DOHH2 (cell line): ENCODE data around the gene PTCH1.

Experiments used
- H3F3A ChIP-seq: fragments of 200-600 bp; sonication (generic), shearing (Covaris generic); 2 replicates; pipeline ENCODE4 v1.6.0; 2016; ENCODE audit warnings: antibody characterized with exemption, mild to moderate bottlenecking; ENCODE audit not compliant: control insufficient read depth, insufficient read depth
- H3K27ac ChIP-seq: fragments of 200-600 bp; sonication (generic); 2 replicates; pipeline ENCODE4 v1.5.1; 2014; ENCODE audit warnings: low read depth, mild to moderate bottlenecking, low read length, moderate library complexity
- H3K27me3 ChIP-seq: fragments of 200-600 bp; sonication (generic); 2 replicates; pipeline ENCODE4 v1.6.1; 2014; ENCODE audit warnings: mild to moderate bottlenecking, low read length, mixed read lengths; ENCODE audit not compliant: control insufficient read depth
- H3K36me3 ChIP-seq: fragments of 200-600 bp; sonication (generic); 2 replicates; pipeline ENCODE4 v1.6.1; 2014; ENCODE audit warnings: mild to moderate bottlenecking, low read length, moderate library complexity, mixed read lengths; ENCODE audit not compliant: control insufficient read depth
- H3K4me1 ChIP-seq: fragments of 200-600 bp; sonication (generic); 2 replicates; pipeline ENCODE4 v1.6.1; 2014; ENCODE audit warnings: mild to moderate bottlenecking, low read length, mixed read lengths; ENCODE audit not compliant: control insufficient read depth
- H3K4me2 ChIP-seq: fragments of 200-600 bp; sonication (generic); 2 replicates; pipeline ENCODE4 v1.6.0; 2014; ENCODE audit warnings: mild to moderate bottlenecking, low read length, moderate library complexity
- H3K4me3 ChIP-seq: fragments of 200-600 bp; sonication (generic); 2 replicates; pipeline ENCODE4 v1.5.1; 2014; ENCODE audit warnings: mild to moderate bottlenecking, low read length, mixed read lengths
- H3K79me2 ChIP-seq: fragments of 200-600 bp; sonication (generic); 2 replicates; pipeline ENCODE4 v1.6.1; 2014; ENCODE audit warnings: mild to moderate bottlenecking, low read length, mixed read lengths; ENCODE audit not compliant: control insufficient read depth
- H3K9me2 ChIP-seq: fragments of 200-600 bp; sonication (generic); replicated peaks from 2 replicates; pipeline ENCODE4 v1.6.1; 2014; ENCODE audit warnings: mild to moderate bottlenecking, low read length, mixed read lengths; ENCODE audit not compliant: control insufficient read depth
- H3K9me3 ChIP-seq: fragments of 200-600 bp; sonication (generic); 2 replicates; pipeline ENCODE4 v1.6.1; 2014; ENCODE audit warnings: antibody characterized with exemption, low read length, mixed read lengths; ENCODE audit not compliant: control insufficient read depth, insufficient read depth
- H4K20me1 ChIP-seq: fragments of 200-600 bp; sonication (generic); 2 replicates; pipeline ENCODE4 v1.6.0; 2014; ENCODE audit warnings: low read depth, mild to moderate bottlenecking, antibody characterized with exemption, low read length, moderate library complexity; ENCODE audit not compliant: control insufficient read depth, insufficient read depth
- CTCF ChIP-seq: fragments of 200-600 bp; sonication (generic); IDR thresholded peaks from one replicate; pipeline ENCODE4 v1.5.1; 2014; ENCODE audit warnings: antibody characterized with exemption, mild to moderate bottlenecking, low read depth, low read length; ENCODE audit not compliant: poor library complexity, severe bottlenecking
- EZH2phosphoT487 ChIP-seq: fragments of 200-600 bp; sonication (generic); IDR thresholded peaks from 2 replicates; pipeline ENCODE4 v1.6.1; 2017; ENCODE audit warnings: borderline replicate concordance, mild to moderate bottlenecking, antibody characterized with exemption, low read length, moderate library complexity, mixed read lengths

Gene PTCH1

GRCh38 chr9:95433096-95433819 lies 83.5 kb downstream of the PTCH1 start:
- Histone ChIP-seq H3K4me2 (no peak overlapping the region), H3K9me3 (peaks cover 16% of the 10 kb centered on the region), H3F3A (no peaks in the 10 kb centered on the region; the same call in 1 of the 2 replicates), H3K4me3 (no peak overlapping the region), H3K27ac (no peak overlapping the region), H3K36me3 (no peaks in the 10 kb centered on the region), H3K4me1 (peaks cover 3% of the 10 kb centered on the region; the same call in 1 of the 2 replicates), H4K20me1 (no peaks in the 10 kb centered on the region), H3K9me2 (no peaks in the 10 kb centered on the region), H3K79me2 (no peaks in the 10 kb centered on the region), H3K27me3 (no peaks in the 10 kb centered on the region)
- TF ChIP-seq EZH2phosphoT487 (no peak), CTCF (no peak)

GRCh38 chr9:95431286-95431685 lies 85.5 kb downstream of the PTCH1 start:
- H3F3A ChIP-seq = peaks cover 2% of the 10 kb centered on the region; the same call in 1 of the 2 replicates
- no peak overlapping the region for H3K4me3 ChIP-seq
- TF ChIP-seq CTCF = no peak
- TF ChIP-seq EZH2phosphoT487 = no peak
- peaks cover 10% of the 10 kb centered on the region for H3K4me1 ChIP-seq
- no peaks in the 10 kb centered on the region for H3K36me3 ChIP-seq
- no peaks in the 10 kb centered on the region for H3K79me2 ChIP-seq
- no peaks in the 10 kb centered on the region for H4K20me1 ChIP-seq
- no peaks in the 10 kb centered on the region for H3K27me3 ChIP-seq
- H3K4me2 ChIP-seq = no peak overlapping the region
- H3K9me3 ChIP-seq = peaks cover 16% of the 10 kb centered on the region
- no peak overlapping the region for H3K27ac ChIP-seq
- H3K9me2 ChIP-seq = no peaks in the 10 kb centered on the region

- Histone ChIP-seq H3K36me3 (no peaks in the 10 kb centered on the region), H3K27me3 (no peaks in the 10 kb centered on the region), H3K27ac (no peak overlapping the region), H3K79me2 (0 out of 2 replicates have a peak, but pooled peaks cover 5% of the 10 kb centered on the region), H3F3A (peaks cover 2% of the 10 kb centered on the region; the same call in 1 of the 2 replicates), H3K4me3 (no peak overlapping the region), H3K9me3 (peaks cover 16% of the 10 kb centered on the region), H3K9me2 (no peaks in the 10 kb centered on the region), H3K4me2 (no peak overlapping the region), H3K4me1 (peaks cover 22% of the 10 kb centered on the region), H4K20me1 (no peaks in the 10 kb centered on the region)
- TF ChIP-seq CTCF = no peak
- no peak for TF ChIP-seq EZH2phosphoT487
These were observed 86.7 kb downstream of the PTCH1 start for GRCh38 chr9:95429948-95430620.
